WTC11 (cell line): ENCODE data around the gene PTPN6. TPM values are rescaled to one million over a fixed set of nuclear protein-coding genes. Genes with fewer than 3 reads are reported as not detected.
A peak's percentile ranks its signal among the peaks of the same experiment; 100 is the strongest.

Experiments
- ATAC-seq: fragments of 200-7000 bp; cut with Tn5 transposase; 2 replicates; pipeline ENCODE4 v1.10.0; 2021; ENCODE audit warnings: mild to moderate bottlenecking, moderate library complexity
- CTCF ChIA-PET: fragments of 300-600 bp; sonication (Branson Sonifier 250); formaldehyde crosslinking; loops from one replicate; lab custom pipeline; 2021; ENCODE audit warnings: antibody characterized with exemption; lab: Charles Lee
- POLR2A ChIA-PET: fragments of 350-600 bp; sonication (Branson Sonifier 250); formaldehyde crosslinking; loops from one replicate; lab custom pipeline; 2021; ENCODE audit warnings: antibody characterized with exemption; lab: Charles Lee
- DNase-seq: peaks from one replicate; pipeline ENCODE4 v3.0.0; 2021; ENCODE audit warnings: low spot score
- H3K27ac Mint-ChIP-seq: 2 replicates; pipeline ENCODE4 v1.8.0; 2021; ENCODE audit warnings: mixed read lengths
- H3K27me3 Mint-ChIP-seq: 2 replicates; pipeline ENCODE4 v1.8.0; 2021; ENCODE audit warnings: low read depth, mild to moderate bottlenecking, moderate library complexity, mixed read lengths
- H3K36me3 Mint-ChIP-seq: 2 replicates; pipeline ENCODE4 v1.8.0; 2021; ENCODE audit warnings: mixed read lengths
- H3K4me1 Mint-ChIP-seq: 2 replicates; pipeline ENCODE4 v1.8.0; 2022; ENCODE audit warnings: mixed read lengths
- H3K4me3 Mint-ChIP-seq: 2 replicates; pipeline ENCODE4 v1.8.0; 2021; ENCODE audit warnings: mild to moderate bottlenecking, moderate library complexity, mixed read lengths
- H3K9me3 Mint-ChIP-seq: 2 replicates; pipeline ENCODE4 v1.8.0; 2021; ENCODE audit warnings: mixed read lengths
- ARID4B ChIP-seq: sonication (generic); formaldehyde crosslinking; IDR thresholded peaks from 2 replicates; pipeline ENCODE4 v1.8.0; 2023; ENCODE audit warnings: missing genetic modification reagents, mild to moderate bottlenecking, borderline replicate concordance
- ATF1 ChIP-seq: sonication (generic); formaldehyde crosslinking; IDR thresholded peaks from 2 replicates; pipeline ENCODE4 v1.8.1; 2023; ENCODE audit warnings: mild to moderate bottlenecking, moderate library complexity, missing genetic modification reagents
- FOXJ3 ChIP-seq: sonication (generic); formaldehyde crosslinking; IDR thresholded peaks from 2 replicates; pipeline ENCODE4 v1.9.0; 2021; ENCODE audit warnings: missing genetic modification reagents, mild to moderate bottlenecking, borderline replicate concordance
- FOXP1 ChIP-seq: sonication (generic); formaldehyde crosslinking; IDR thresholded peaks from 2 replicates; pipeline ENCODE4 v1.8.0; 2022; ENCODE audit warnings: missing genetic modification reagents, mild to moderate bottlenecking, moderate library complexity, borderline replicate concordance
- FOXP4 ChIP-seq: sonication (generic); formaldehyde crosslinking; IDR thresholded peaks from 2 replicates; pipeline ENCODE4 v1.8.0; 2022; ENCODE audit warnings: mild to moderate bottlenecking, missing genetic modification reagents
- GTF2I ChIP-seq: fragments of 250-450 bp; sonication (Bioruptor Pico); conservative IDR thresholded peaks from 2 replicates; pipeline ENCODE4 v1.4.0; 2021; ENCODE audit warnings: mild to moderate bottlenecking
- IRF2 ChIP-seq: sonication (generic); formaldehyde crosslinking; IDR thresholded peaks from 2 replicates; pipeline ENCODE4 v1.8.0; 2022; ENCODE audit warnings: low read depth, missing genetic modification reagents, borderline replicate concordance
- JAZF1 ChIP-seq: fragments of 250-450 bp; sonication (Bioruptor Pico); IDR thresholded peaks from 2 replicates; pipeline ENCODE4 v1.9.0; 2021; ENCODE audit warnings: moderate library complexity, mild to moderate bottlenecking, inconsistent platforms
- MYBL2 ChIP-seq: sonication (generic); formaldehyde crosslinking; IDR thresholded peaks from 2 replicates; pipeline ENCODE4 v1.8.1; 2023; ENCODE audit warnings: mild to moderate bottlenecking, moderate library complexity, missing genetic modification reagents
- SMAD4 ChIP-seq: sonication (generic); formaldehyde crosslinking; IDR thresholded peaks from 2 replicates; pipeline ENCODE4 v1.8.0; 2022; ENCODE audit warnings: mild to moderate bottlenecking, missing genetic modification reagents
- STAT6 ChIP-seq: sonication (generic); formaldehyde crosslinking; conservative IDR thresholded peaks from 2 replicates; pipeline ENCODE4 v1.8.1; 2023; ENCODE audit warnings: mild to moderate bottlenecking, low read depth, missing genetic modification reagents, moderate library complexity
- TEAD1 ChIP-seq: sonication (generic); formaldehyde crosslinking; IDR thresholded peaks from 2 replicates; pipeline ENCODE4 v1.8.0; 2022; ENCODE audit warnings: mild to moderate bottlenecking, missing genetic modification reagents
- ZBTB21 ChIP-seq: sonication (generic); formaldehyde crosslinking; IDR thresholded peaks from 2 replicates; pipeline ENCODE4 v1.8.1; 2023; ENCODE audit warnings: mild to moderate bottlenecking, missing genetic modification reagents, borderline replicate concordance
- ZBTB43 ChIP-seq: sonication (generic); formaldehyde crosslinking; IDR thresholded peaks from 2 replicates; pipeline ENCODE4 v1.8.1; 2023; ENCODE audit warnings: mild to moderate bottlenecking, missing genetic modification reagents
- ZNF121 ChIP-seq: sonication (generic); formaldehyde crosslinking; IDR thresholded peaks from 2 replicates; pipeline ENCODE4 v1.8.0; 2023; ENCODE audit warnings: missing genetic modification reagents
- ZNF396 ChIP-seq: fragments of 250-450 bp; sonication (Bioruptor Pico); IDR thresholded peaks from 2 replicates; pipeline ENCODE4 v1.8.0; 2021; ENCODE audit warnings: mild to moderate bottlenecking, moderate library complexity, borderline replicate concordance
- ZNF423 ChIP-seq: fragments of 250-450 bp; sonication (Bioruptor Pico); IDR thresholded peaks from 2 replicates; pipeline ENCODE4 v2.1.2; 2022; ENCODE audit warnings: mild to moderate bottlenecking, moderate library complexity
- total RNA-seq: library from RNA; stranded (reverse); gene quantifications from 3 replicates; pipeline ENCODE4 v1.2.3, GENCODE V29; 2021
- TF ChIP-seq, protein P1 (sequence below): fragments of 250-450 bp; sonication (Bioruptor Pico); IDR thresholded peaks from 2 replicates; pipeline ENCODE4 v1.9.0; 2021; ENCODE audit warnings: mild to moderate bottlenecking
- TF ChIP-seq, protein P2 (sequence below): sonication (generic); formaldehyde crosslinking; IDR thresholded peaks from 2 replicates; pipeline ENCODE4 v1.8.1; 2023; ENCODE audit warnings: mild to moderate bottlenecking, missing genetic modification reagents, borderline replicate concordance

The PTPN6 gene
- total RNA-seq, 1 experiment from 2014 or later = 27.1 TPM

GRCh38 chr12:6925540-6926279 is 25.4 kb upstream of the PTPN6 start (continued):
- TF ChIP-seq ZBTB43 (CRISPR knock-in tag) (no peak), MYBL2 (CRISPR knock-in tag) (0 out of 2 replicates have a peak, but pooled peaks have one; percentile 47), ZNF121 (CRISPR knock-in tag) (no peak)

GRCh38 chr12:6927379-6928021 is 23.7 kb upstream of the PTPN6 start, which contains the start of gene ATN1:
Gene ATN1, plus strand, starts transcription at chr12:6927959. Its CDS starts 6,043 bp downstream, at chr12:6934002.
- peak within 1 kb of the TSS; percentile 94 for H3K4me3 Mint-ChIP-seq
- peaks cover 58% of the 10 kb centered on the region for H3K4me1 Mint-ChIP-seq
- H3K36me3 Mint-ChIP-seq = peaks cover 10% of the 10 kb centered on the region
- ChIA-PET CTCF (interaction anchor here (0.9 to 7.0 kb wide), 10 partner anchors 9 to 60 kb away, joined by 3 to 93 read pairs (median 33); partner anchors contain the start of genes C12orf57, RNU7-1, SPSB2 and TPI1), POLR2A (interaction anchor here (2.0 to 3.9 kb wide), 6 partner anchors 11 to 59 kb away, joined by 7 to 66 read pairs (median 20); partner anchors contain the start of genes C12orf57, ENO2 and RNU7-1)
- DNase-seq = peak; percentile 86
- H3K9me3 Mint-ChIP-seq = no peaks in the 10 kb centered on the region
- H3K27ac Mint-ChIP-seq = peak within 1 kb of the TSS; percentile 98
- peak; percentile 19 for ATAC-seq
- H3K27me3 Mint-ChIP-seq = no peaks in the 10 kb centered on the region
- TF ChIP-seq STAT6 (CRISPR knock-in tag) = no peak
- TF ChIP-seq ATF1 = no peak
- no peak; the same call in 1 of the 2 replicates for TF ChIP-seq ZBTB21 (CRISPR knock-in tag)
- TF ChIP-seq FOXP1 (CRISPR knock-in tag) = peak; percentile 31; the same call in 1 of the 2 replicates
- TF ChIP-seq FOXP4 (CRISPR knock-in tag) = peak; percentile 79; the same call in 1 of the 2 replicates
- TF ChIP-seq, protein P1, sequence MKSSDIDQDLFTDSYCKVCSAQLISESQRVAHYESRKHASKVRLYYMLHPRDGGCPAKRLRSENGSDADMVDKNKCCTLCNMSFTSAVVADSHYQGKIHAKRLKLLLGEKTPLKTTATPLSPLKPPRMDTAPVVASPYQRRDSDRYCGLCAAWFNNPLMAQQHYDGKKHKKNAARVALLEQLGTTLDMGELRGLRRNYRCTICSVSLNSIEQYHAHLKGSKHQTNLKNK (CRISPR knock-in tag) = no peak
- no peak for TF ChIP-seq IRF2 (CRISPR knock-in tag)
- TF ChIP-seq TEAD1 (CRISPR knock-in tag) = no peak
- no peak for TF ChIP-seq JAZF1 (CRISPR knock-in tag)
- TF ChIP-seq GTF2I (CRISPR knock-in tag) = no peak
- TF ChIP-seq, protein P2, sequence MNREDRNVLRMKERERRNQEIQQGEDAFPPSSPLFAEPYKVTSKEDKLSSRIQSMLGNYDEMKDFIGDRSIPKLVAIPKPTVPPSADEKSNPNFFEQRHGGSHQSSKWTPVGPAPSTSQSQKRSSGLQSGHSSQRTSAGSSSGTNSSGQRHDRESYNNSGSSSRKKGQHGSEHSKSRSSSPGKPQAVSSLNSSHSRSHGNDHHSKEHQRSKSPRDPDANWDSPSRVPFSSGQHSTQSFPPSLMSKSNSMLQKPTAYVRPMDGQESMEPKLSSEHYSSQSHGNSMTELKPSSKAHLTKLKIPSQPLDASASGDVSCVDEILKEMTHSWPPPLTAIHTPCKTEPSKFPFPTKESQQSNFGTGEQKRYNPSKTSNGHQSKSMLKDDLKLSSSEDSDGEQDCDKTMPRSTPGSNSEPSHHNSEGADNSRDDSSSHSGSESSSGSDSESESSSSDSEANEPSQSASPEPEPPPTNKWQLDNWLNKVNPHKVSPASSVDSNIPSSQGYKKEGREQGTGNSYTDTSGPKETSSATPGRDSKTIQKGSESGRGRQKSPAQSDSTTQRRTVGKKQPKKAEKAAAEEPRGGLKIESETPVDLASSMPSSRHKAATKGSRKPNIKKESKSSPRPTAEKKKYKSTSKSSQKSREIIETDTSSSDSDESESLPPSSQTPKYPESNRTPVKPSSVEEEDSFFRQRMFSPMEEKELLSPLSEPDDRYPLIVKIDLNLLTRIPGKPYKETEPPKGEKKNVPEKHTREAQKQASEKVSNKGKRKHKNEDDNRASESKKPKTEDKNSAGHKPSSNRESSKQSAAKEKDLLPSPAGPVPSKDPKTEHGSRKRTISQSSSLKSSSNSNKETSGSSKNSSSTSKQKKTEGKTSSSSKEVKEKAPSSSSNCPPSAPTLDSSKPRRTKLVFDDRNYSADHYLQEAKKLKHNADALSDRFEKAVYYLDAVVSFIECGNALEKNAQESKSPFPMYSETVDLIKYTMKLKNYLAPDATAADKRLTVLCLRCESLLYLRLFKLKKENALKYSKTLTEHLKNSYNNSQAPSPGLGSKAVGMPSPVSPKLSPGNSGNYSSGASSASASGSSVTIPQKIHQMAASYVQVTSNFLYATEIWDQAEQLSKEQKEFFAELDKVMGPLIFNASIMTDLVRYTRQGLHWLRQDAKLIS (CRISPR knock-in tag) = no peak
- TF ChIP-seq FOXJ3 (CRISPR knock-in tag) = no peak
- TF ChIP-seq ZNF396 (CRISPR knock-in tag) = no peak
- TF ChIP-seq SMAD4 (CRISPR knock-in tag) = no peak
- no peak for TF ChIP-seq ZNF423
- peak; percentile 34; the same call in 1 of the 2 replicates for TF ChIP-seq ARID4B (CRISPR knock-in tag)
